HG03354 (cell line): ENCODE measurements around the gene SERPINA1.

Experiments used
- ATAC-seq: cut with Tn5 transposase; IDR thresholded peaks from one replicate; pipeline ENCODE4 v1.9.1; 2021; ENCODE audit warnings: mild to moderate bottlenecking; ENCODE audit not compliant: unreplicated experiment, poor library complexity, severe bottlenecking

SERPINA1 gene

GRCh38 chr14:94332063-94332583, 56.3 kb downstream of the SERPINA1 start:
- ATAC-seq, result no peak

DNA sequence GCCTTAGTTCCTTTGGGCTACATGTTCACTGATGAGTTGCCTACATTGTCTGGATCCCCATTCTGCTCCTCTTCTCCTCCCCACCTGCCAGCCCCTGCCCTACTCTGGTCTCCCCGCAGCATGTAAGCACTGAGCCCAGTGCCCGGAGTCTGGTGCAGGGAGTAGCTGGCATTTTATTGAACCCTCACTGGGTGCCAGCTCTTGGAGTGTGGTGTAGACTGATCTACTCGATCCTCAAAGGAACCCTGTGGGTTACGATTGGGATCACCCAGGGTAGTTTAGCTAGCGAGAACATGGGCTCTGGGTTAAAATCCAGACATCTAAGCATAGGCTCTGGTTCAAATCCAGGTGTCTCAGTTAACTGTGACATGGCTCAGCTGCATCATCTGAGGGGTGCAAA, 56.9 kb downstream of the SERPINA1 start:
- no peak for ATAC-seq

DNA sequence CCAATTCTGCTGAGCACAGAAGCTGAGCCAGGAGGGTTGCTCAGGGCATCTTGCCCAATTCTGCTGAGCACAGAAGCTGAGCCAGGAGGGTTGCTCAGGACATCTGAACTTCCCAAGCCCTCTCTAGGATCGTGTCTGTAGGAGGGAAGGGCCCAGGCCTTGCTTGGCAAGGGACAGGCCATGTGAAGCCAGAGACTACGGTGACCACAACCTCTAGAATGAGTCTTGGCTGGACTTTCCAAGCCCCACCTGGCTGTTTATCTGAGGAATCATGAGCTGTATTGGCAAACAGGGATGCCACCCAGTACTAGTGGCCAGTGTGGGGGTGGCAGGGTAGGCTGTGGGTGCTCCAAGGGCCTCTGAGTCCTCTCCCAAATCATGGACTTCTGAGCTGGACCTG, 57.5 kb downstream of the SERPINA1 start:
- no peak for ATAC-seq

GRCh38 chr14:94330432-94330831, 58.0 kb downstream of the SERPINA1 start:
- ATAC-seq, result no peak

- ATAC-seq, result no peak
Measured at GRCh38 chr14:94329857-94330256, 58.5 kb downstream of the SERPINA1 start.

GRCh38 chr14:94328196-94328595, 60.2 kb downstream of the SERPINA1 start:
- no peak for ATAC-seq
